Common myeloid progenitor, CD34-positive (primary cell): ENCODE data around the gene BBX.

Experiments
- CTCF ChIA-PET: fragments of 350-600 bp; sonication (Branson Sonifier 250); formaldehyde crosslinking; loops from one replicate; lab custom pipeline; 2021; ENCODE audit warnings: antibody characterized with exemption; lab: Charles Lee
- POLR2A ChIA-PET: fragments of 350-600 bp; sonication (Branson Sonifier 250); formaldehyde crosslinking; loops from one replicate; lab custom pipeline; 2021; ENCODE audit warnings: antibody characterized with exemption; lab: Charles Lee
- DNase-seq, 3 donors: peaks; one replicate each; pipeline versions ENCODE4 v3.0.0 to v3.0.0-alpha.2; 2013
- H3K27ac ChIP-seq, 2 experiments: 1 replicate in 1 of 2; 2 replicates in 1 of 2; pipeline ENCODE4 v1.7.0; 2013; ENCODE audit warnings: inconsistent platforms in 2 of 2, low read length in 2 of 2, mild to moderate bottlenecking in 2 of 2, low read depth in 1 of 2, moderate library complexity in 1 of 2; ENCODE audit not compliant: severe bottlenecking in 2 of 2, insufficient read depth in 1 of 2, poor library complexity in 1 of 2
- H3K27me3 ChIP-seq, 5 experiments: replicated peaks in 2 of 5; 1 replicate in 3 of 5; 2 replicates in 2 of 5; pipeline versions ENCODE4 v1.6.1 to v1.7.0; 2013; ENCODE audit warnings: low read length in 4 of 5, mild to moderate bottlenecking in 2 of 5, moderate library complexity in 2 of 5, inconsistent platforms in 1 of 5; ENCODE audit not compliant: insufficient read depth in 5 of 5, control insufficient read depth in 4 of 5
- H3K36me3 ChIP-seq, 4 experiments: 1 replicate in 2 of 4; 2 replicates in 2 of 4; pipeline versions ENCODE4 v1.6.1 to v1.7.0; 2013; ENCODE audit warnings: low read length in 3 of 4, control low read depth in 1 of 4, mild to moderate bottlenecking in 1 of 4; ENCODE audit not compliant: control insufficient read depth in 4 of 4, insufficient read depth in 4 of 4
- H3K4me1 ChIP-seq, 4 experiments: 1 replicate in 3 of 4; 2 replicates in 1 of 4; pipeline versions ENCODE4 v1.6.1 to v1.7.1; 2013; ENCODE audit warnings: low read length in 3 of 4, mild to moderate bottlenecking in 3 of 4, control low read depth in 1 of 4, inconsistent platforms in 1 of 4, moderate library complexity in 1 of 4; ENCODE audit not compliant: control insufficient read depth in 4 of 4, insufficient read depth in 4 of 4; ENCODE audit errors: control extremely low read depth in 1 of 4
- H3K4me3 ChIP-seq, 7 experiments: 1 replicate in 4 of 7; 2 replicates in 3 of 7; pipeline versions ENCODE4 v1.5.1 to v1.7.0; 2013; ENCODE audit warnings: mild to moderate bottlenecking in 7 of 7, low read length in 6 of 7, moderate library complexity in 6 of 7, inconsistent platforms in 2 of 7, low read depth in 2 of 7, control low read depth in 1 of 7; ENCODE audit not compliant: insufficient read depth in 4 of 7, control insufficient read depth in 1 of 7; ENCODE audit errors: extremely low read depth in 1 of 7
- H3K9me3 ChIP-seq, 5 experiments: 1 replicate in 4 of 5; 2 replicates in 1 of 5; pipeline versions ENCODE4 v1.6.1 to v1.7.1; 2013; ENCODE audit warnings: low read length in 4 of 5, mild to moderate bottlenecking in 2 of 5, inconsistent platforms in 1 of 5, low read depth in 1 of 5, moderate library complexity in 1 of 5; ENCODE audit not compliant: control insufficient read depth in 4 of 5, insufficient read depth in 2 of 5; ENCODE audit errors: control extremely low read depth in 1 of 5
- WGBS: methylation state at CpG from one replicate; pipeline ENCODE4 v1.1.5; 2013; ENCODE audit not compliant: insufficient coverage; 5-methylcytosine and 5-hydroxymethylcytosine counted together

Gene BBX

GRCh38 chr3:107506458-107506857 lies 16.3 kb upstream of the BBX start:
- Histone ChIP-seq H3K27ac (no peak overlapping the region), H3K4me3 (no peak overlapping the region), H3K9me3 (no peaks in the 10 kb centered on the region), H3K27me3 (no peaks in the 10 kb centered on the region), H3K4me1 (no peaks in the 10 kb centered on the region), H3K36me3 (no peaks in the 10 kb centered on the region)
- CTCF ChIA-PET: no interaction called here
- WGBS: no CpG with 5 or more reads among the region's 2 CpGs
- DNase-seq: no peak
- POLR2A ChIA-PET: no interaction called here

GRCh38 chr3:107508331-107508730 lies 14.4 kb upstream of the BBX start:
- Histone ChIP-seq H3K36me3 (no peaks in the 10 kb centered on the region), H3K27me3 (no peaks in the 10 kb centered on the region), H3K4me1 (no peaks in the 10 kb centered on the region), H3K4me3 (no peak overlapping the region), H3K9me3 (no peaks in the 10 kb centered on the region), H3K27ac (no peak overlapping the region)
- CTCF ChIA-PET: no interaction called here
- no CpG with 5 or more reads among the region's 2 CpGs for WGBS
- DNase-seq: no peak
- POLR2A ChIA-PET: no interaction called here

GRCh38 chr3:107512108-107512507 lies 10.7 kb upstream of the BBX start:
- no peaks in the 10 kb centered on the region for H3K4me1 ChIP-seq
- H3K4me3 ChIP-seq: no peak overlapping the region
- DNase-seq: no peak
- H3K36me3 ChIP-seq: no peaks in the 10 kb centered on the region
- ChIA-PET POLR2A (no interaction called here), CTCF (interaction anchor here (1.0 kb wide), 1 partner anchor 240 kb away, joined by 4 read pairs; no protein-coding TSS in a partner anchor)
- no CpG with 5 or more reads among the region's 1 CpG for WGBS
- H3K27ac ChIP-seq: no peak overlapping the region
- H3K27me3 ChIP-seq: no peaks in the 10 kb centered on the region
- H3K9me3 ChIP-seq: no peaks in the 10 kb centered on the region

GRCh38 chr3:107514453-107514852 lies 8.3 kb upstream of the BBX start:
- H3K4me1 ChIP-seq: no peaks in the 10 kb centered on the region
- CTCF ChIA-PET: interaction anchor here (0.9 to 1.7 kb wide), 4 partner anchors 13 to 93 kb away, joined by 3 to 5 read pairs (median 3); no protein-coding TSS in a partner anchor
- no peaks in the 10 kb centered on the region for H3K36me3 ChIP-seq
- no peak overlapping the region for H3K27ac ChIP-seq
- H3K9me3 ChIP-seq: no peaks in the 10 kb centered on the region
- DNase-seq: no peak
- WGBS: no CpG with 5 or more reads among the region's 1 CpG
- H3K4me3 ChIP-seq: no peak overlapping the region
- no peaks in the 10 kb centered on the region for H3K27me3 ChIP-seq
- POLR2A ChIA-PET: no interaction called here

- WGBS: 70% methylated on average over 2 of the region's 3 CpGs
- no peaks in the 10 kb centered on the region for H3K9me3 ChIP-seq
- no peak for DNase-seq
- no peak overlapping the region for H3K4me3 ChIP-seq
- no peak overlapping the region for H3K27ac ChIP-seq
- H3K27me3 ChIP-seq: no peaks in the 10 kb centered on the region
- H3K36me3 ChIP-seq: no peaks in the 10 kb centered on the region
- CTCF ChIA-PET: interaction anchor here (1.7 kb wide), 1 partner anchor 245 kb away, joined by 4 read pairs; no protein-coding TSS in a partner anchor
- POLR2A ChIA-PET: no interaction called here
- no peaks in the 10 kb centered on the region for H3K4me1 ChIP-seq
Observed at GRCh38 chr3:107516475-107516874, 6.3 kb upstream of the BBX start.

- Histone ChIP-seq H3K36me3 (no peaks in the 10 kb centered on the region), H3K9me3 (no peaks in the 10 kb centered on the region), H3K4me3 (no peak overlapping the region), H3K4me1 (peaks cover 3 to 10% (median 6%) of the 10 kb centered on the region in 4 experiments), H3K27me3 (no peaks in the 10 kb centered on the region), H3K27ac (no peak overlapping the region)
- ChIA-PET POLR2A (no interaction called here), CTCF (interaction anchor here (0.7 to 1.3 kb wide), 2 partner anchors 52 to 71 kb away, joined by 3 read pairs; no protein-coding TSS in a partner anchor)
- no peak for DNase-seq
- WGBS: 83% methylated on average over 1 of the region's 4 CpGs
Observed at GRCh38 chr3:107520535-107520934, 2.2 kb upstream of the BBX start.

- Histone ChIP-seq H3K4me3 (no peak overlapping the region), H3K27me3 (no peaks in the 10 kb centered on the region), H3K27ac (no peak overlapping the region), H3K4me1 (peaks cover 8 to 19% (median 14%) of the 10 kb centered on the region in 4 experiments), H3K9me3 (no peaks in the 10 kb centered on the region), H3K36me3 (no peaks in the 10 kb centered on the region)
- ChIA-PET CTCF (interaction anchor here (1.3 kb wide), 1 partner anchor 70 kb away, joined by 3 read pairs; no protein-coding TSS in a partner anchor), POLR2A (no interaction called here)
- DNase-seq: no peak
- WGBS: no CpG with 5 or more reads among the region's 3 CpGs
Observed at GRCh38 chr3:107521469-107522059, 1.2 kb upstream of the BBX start.
